ENCODE results near the gene SH3YL1.
"Not testable (repeated sequence)": the region's sequence is repeated elsewhere in the genome, so short reads cannot be mapped to it uniquely, and the experiment has no call there.

SH3YL1 gene

GRCh38 chr2:180311-180710 is 83.5 kb downstream of the SH3YL1 start:
- intact Hi-C loops (cut with micrococcal nuclease) = no loop called here
- H3K27ac Mint-ChIP-seq = no peak overlapping the region
- H3K4me1 Mint-ChIP-seq (ENCODE audit: low read depth) = no peaks in the 10 kb centered on the region
- no peaks in the 10 kb centered on the region for H3K27me3 Mint-ChIP-seq
- no peak overlapping the region for H3K4me3 Mint-ChIP-seq
- peaks cover 20% of the 10 kb centered on the region for H3K9me3 Mint-ChIP-seq
- H3K36me3 Mint-ChIP-seq (ENCODE audit: low read depth) = no peaks in the 10 kb centered on the region

- peaks cover 16% of the 10 kb centered on the region for H3K9me3 Mint-ChIP-seq
- no peaks in the 10 kb centered on the region for H3K4me1 Mint-ChIP-seq (ENCODE audit: low read depth)
- H3K27ac Mint-ChIP-seq = no peak overlapping the region
- H3K4me3 Mint-ChIP-seq = no peak overlapping the region
- intact Hi-C loops (cut with micrococcal nuclease) = no loop called here
- no peaks in the 10 kb centered on the region for H3K27me3 Mint-ChIP-seq
- H3K36me3 Mint-ChIP-seq (ENCODE audit: low read depth) = no peaks in the 10 kb centered on the region
Measured at GRCh38 chr2:179886-180285, 83.9 kb downstream of the SH3YL1 start.

- H3K4me3 Mint-ChIP-seq = no peak overlapping the region
- H3K36me3 Mint-ChIP-seq (ENCODE audit: low read depth) = no peaks in the 10 kb centered on the region
- no peaks in the 10 kb centered on the region for H3K4me1 Mint-ChIP-seq (ENCODE audit: low read depth)
- H3K9me3 Mint-ChIP-seq = peaks cover 3% of the 10 kb centered on the region
- intact Hi-C loops (cut with micrococcal nuclease) = no loop called here
- no peaks in the 10 kb centered on the region for H3K27me3 Mint-ChIP-seq
- no peak overlapping the region for H3K27ac Mint-ChIP-seq
Measured at GRCh38 chr2:177733-178132, 86.1 kb downstream of the SH3YL1 start.

GRCh38 chr2:176917-177316 is 86.9 kb downstream of the SH3YL1 start:
- Mint-ChIP-seq H3K27ac (no peak overlapping the region), H3K9me3 (no peaks in the 10 kb centered on the region), H3K4me3 (no peak overlapping the region), H3K36me3 (ENCODE audit: low read depth) (no peaks in the 10 kb centered on the region), H3K27me3 (no peaks in the 10 kb centered on the region), H3K4me1 (ENCODE audit: low read depth) (no peaks in the 10 kb centered on the region)
- intact Hi-C loops (cut with micrococcal nuclease) = no loop called here

- no peak overlapping the region for H3K27ac Mint-ChIP-seq
- no peaks in the 10 kb centered on the region for H3K9me3 Mint-ChIP-seq
- no peaks in the 10 kb centered on the region for H3K27me3 Mint-ChIP-seq
- no peak overlapping the region for H3K4me3 Mint-ChIP-seq
- intact Hi-C loops (cut with micrococcal nuclease) = no loop called here
- no peaks in the 10 kb centered on the region for H3K36me3 Mint-ChIP-seq (ENCODE audit: low read depth)
- H3K4me1 Mint-ChIP-seq (ENCODE audit: low read depth) = no peaks in the 10 kb centered on the region
Measured at GRCh38 chr2:175880-176820, 87.7 kb downstream of the SH3YL1 start.

GRCh38 chr2:175161-175786 is 88.6 kb downstream of the SH3YL1 start:
- H3K36me3 Mint-ChIP-seq (ENCODE audit: low read depth) = no peaks in the 10 kb centered on the region
- H3K4me3 Mint-ChIP-seq = no peak overlapping the region
- no peak overlapping the region for H3K27ac Mint-ChIP-seq
- H3K4me1 Mint-ChIP-seq (ENCODE audit: low read depth) = no peaks in the 10 kb centered on the region
- no peaks in the 10 kb centered on the region for H3K27me3 Mint-ChIP-seq
- no peaks in the 10 kb centered on the region for H3K9me3 Mint-ChIP-seq
- intact Hi-C loops (cut with micrococcal nuclease) = no loop called here

- H3K4me3 Mint-ChIP-seq; H3K27ac Mint-ChIP-seq; intact Hi-C loops (cut with micrococcal nuclease); H3K9me3 Mint-ChIP-seq; H3K4me1 Mint-ChIP-seq (ENCODE audit: low read depth); H3K36me3 Mint-ChIP-seq (ENCODE audit: low read depth); H3K27me3 Mint-ChIP-seq: not testable (repeated sequence)
Measured at GRCh38 chr2:172120-172519, 91.7 kb downstream of the SH3YL1 start.

- Mint-ChIP-seq H3K27ac (no peak overlapping the region), H3K4me1 (ENCODE audit: low read depth) (no peaks in the 10 kb centered on the region), H3K36me3 (ENCODE audit: low read depth) (no peaks in the 10 kb centered on the region), H3K27me3 (no peaks in the 10 kb centered on the region), H3K9me3 (no peaks in the 10 kb centered on the region), H3K4me3 (no peak overlapping the region)
- intact Hi-C loops (cut with micrococcal nuclease) = no loop called here
Measured at GRCh38 chr2:169741-170140, 94.1 kb downstream of the SH3YL1 start.

Measured in dendritic cell treated with granulocyte-macrophage colony-stimulating factor and Interleukin-4, amounts not matched to agents 40 ng/mL and 50 ng/mL, for 4 days (primary cell).